Measurements from ENCODE around the gene MTHFSD. TPM values are rescaled to one million over a fixed set of nuclear protein-coding genes. Genes with fewer than 3 reads are reported as not detected.

Gene MTHFSD
- polyA plus RNA-seq, 1 donor, result 19.5 TPM

DNA sequence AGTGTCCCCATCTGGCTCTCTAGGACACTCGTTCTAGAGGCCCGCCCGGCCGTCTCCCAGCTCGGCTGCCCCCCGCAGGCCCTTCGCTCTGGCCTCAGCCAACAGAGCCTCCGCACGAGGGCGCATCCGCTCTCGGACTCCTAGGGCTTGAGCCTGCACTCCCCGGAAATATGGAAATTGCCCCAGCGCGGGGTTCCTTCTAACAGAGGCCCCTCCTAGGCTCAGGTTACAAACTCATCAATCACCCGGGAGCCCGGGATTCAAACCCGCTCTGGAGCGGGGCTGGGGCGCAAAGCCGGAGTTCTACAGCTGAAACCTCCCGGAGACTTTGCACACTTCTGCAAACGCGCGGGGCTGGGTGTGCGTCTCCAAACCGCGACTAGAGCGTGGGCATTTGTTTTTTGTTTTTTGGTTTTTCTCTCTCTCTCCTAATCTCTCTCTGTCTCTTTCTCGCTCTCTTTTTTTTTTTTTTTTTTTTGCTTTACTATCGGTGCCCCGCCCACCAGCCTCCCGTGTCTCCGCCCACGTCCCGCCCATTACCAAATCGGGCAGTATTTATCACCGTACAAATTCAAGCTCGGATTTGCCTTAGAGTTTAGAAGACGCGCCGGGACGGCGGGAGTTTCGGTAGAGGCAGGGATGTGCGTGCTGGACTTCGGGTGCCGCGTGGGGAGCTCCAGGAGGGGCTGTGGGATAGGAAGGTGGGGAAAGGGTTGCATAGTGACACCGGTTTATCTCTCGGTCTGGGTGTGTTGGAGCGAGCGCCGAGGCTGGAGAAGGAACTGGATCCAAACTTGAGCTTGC, 20.9 kb upstream of the MTHFSD start:
- 0% methylated on average over 5 of the region's 54 CpGs for WGBS (ENCODE audit: insufficient coverage, low lambda C conversion rate)
- Histone ChIP-seq H3K27me3 (ENCODE audit: control insufficient read depth, insufficient read depth, low read length) (peaks cover 98% of the 10 kb centered on the region), H3K4me3 (ENCODE audit: low read length) (peak overlapping the region; percentile 44), H3K36me3 (ENCODE audit: control insufficient read depth, insufficient read depth, low read length) (no peaks in the 10 kb centered on the region), H3K4me1 (ENCODE audit: control insufficient read depth, insufficient read depth, low read length) (no peaks in the 10 kb centered on the region), H3K27ac (ENCODE audit: low read length) (no peak overlapping the region), H3K9me3 (ENCODE audit: control insufficient read depth, low read depth, low read length) (peaks cover 6% of the 10 kb centered on the region)
- DNase-seq, result peak; percentile 48 to 70

DNA sequence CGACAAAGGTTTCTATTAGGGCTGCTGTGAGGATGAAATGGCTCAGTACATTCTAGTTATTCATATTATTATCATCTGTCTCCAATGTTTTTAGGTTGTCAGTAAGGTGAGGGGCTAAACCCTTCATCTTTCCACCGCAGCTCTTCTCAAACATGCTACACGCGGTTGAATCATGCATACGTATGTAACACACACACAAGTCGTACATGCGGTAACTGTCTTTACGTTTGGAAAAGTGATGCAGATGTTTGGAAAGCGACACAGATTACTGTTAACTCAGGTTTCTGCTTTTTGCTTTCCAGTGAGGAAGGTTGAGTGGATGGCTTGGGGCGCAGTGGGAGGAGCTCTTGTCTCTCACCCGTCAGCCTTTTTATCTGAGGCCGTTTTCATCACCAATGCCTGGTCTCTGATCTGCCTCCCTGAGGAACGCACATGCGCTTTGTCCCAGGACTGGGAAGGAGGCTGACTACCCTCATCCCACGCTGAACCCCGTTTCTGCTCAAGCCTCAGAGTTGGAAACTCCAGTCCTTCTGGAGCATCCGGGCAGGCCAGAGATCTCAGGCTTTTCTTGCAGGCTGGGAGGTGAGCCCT, 20.2 kb upstream of the MTHFSD start:
- Histone ChIP-seq H3K27ac (ENCODE audit: low read length) (no peak overlapping the region), H3K36me3 (ENCODE audit: control insufficient read depth, insufficient read depth, low read length) (no peaks in the 10 kb centered on the region), H3K9me3 (ENCODE audit: control insufficient read depth, low read depth, low read length) (peaks cover 6% of the 10 kb centered on the region), H3K27me3 (ENCODE audit: control insufficient read depth, insufficient read depth, low read length) (peaks cover 98% of the 10 kb centered on the region), H3K4me1 (ENCODE audit: control insufficient read depth, insufficient read depth, low read length) (no peaks in the 10 kb centered on the region), H3K4me3 (ENCODE audit: low read length) (no peak overlapping the region)
- no peak for DNase-seq
- no CpG with 5 or more reads among the region's 17 CpGs for WGBS (ENCODE audit: insufficient coverage, low lambda C conversion rate)

DNA sequence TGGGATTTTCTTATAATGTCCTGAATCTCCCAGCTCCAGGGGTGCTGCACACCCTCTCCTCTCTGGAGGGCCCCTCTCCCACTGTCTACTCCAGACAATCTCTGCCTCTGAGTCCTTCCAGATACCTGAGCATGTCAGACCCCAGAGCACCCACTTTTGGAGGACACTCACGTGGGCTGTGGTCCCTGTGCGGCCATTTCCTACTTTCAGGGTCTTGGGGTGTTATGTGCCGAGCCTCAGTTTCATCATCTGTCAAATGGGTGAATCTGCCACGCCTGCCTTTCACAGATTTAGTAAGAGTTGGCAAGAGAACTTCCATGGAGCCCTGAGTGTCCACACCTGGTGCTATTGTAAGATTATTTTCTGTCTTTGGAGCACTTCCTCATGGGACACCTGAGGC, 19.6 kb upstream of the MTHFSD start:
- H3K27me3 ChIP-seq (ENCODE audit: control insufficient read depth, insufficient read depth, low read length), result peaks cover 98% of the 10 kb centered on the region
- no CpG with 5 or more reads among the region's 4 CpGs for WGBS (ENCODE audit: insufficient coverage, low lambda C conversion rate)

DNA sequence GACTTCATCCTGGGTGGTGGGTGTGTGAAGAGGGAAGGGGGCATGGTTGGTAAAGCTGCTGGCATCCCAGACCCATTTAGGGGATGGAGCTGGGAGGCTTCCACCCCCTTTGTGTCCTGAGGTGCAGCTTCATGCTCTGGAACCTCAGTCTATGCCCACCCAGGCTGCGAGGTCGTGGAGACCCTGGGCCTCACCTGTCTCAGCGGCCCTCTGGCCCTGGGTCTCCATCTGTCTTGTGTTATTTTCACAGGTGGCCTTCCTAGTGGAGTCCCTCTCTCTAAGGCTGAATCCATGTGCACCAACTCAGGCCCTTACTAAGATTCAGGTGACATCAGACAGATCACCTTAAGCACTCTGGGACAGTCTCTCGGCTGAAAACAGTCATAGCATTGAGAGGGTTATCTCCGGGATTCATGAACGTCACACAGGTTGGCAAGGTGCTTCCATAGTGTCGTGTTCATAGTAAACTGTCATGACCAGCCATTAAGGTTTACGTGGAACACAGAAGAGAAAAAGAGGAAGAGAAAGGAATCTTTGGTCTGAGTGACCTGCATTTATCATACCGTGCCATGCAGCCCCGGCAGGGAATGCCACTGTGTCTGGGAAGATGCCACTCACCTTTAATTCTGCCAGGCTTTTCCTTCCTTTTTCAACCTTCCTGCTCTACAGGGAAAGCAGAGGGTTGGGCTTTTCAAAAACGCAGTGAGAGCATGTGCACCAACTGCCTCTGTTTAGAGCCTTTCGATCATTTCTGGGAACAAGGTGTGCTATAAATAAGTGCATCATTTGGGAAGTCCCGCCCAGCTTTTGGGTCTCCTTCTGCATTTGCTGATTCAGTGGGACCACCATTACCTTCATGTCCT, 18.8 kb upstream of the MTHFSD start:
- peaks cover 4% of the 10 kb centered on the region for H3K9me3 ChIP-seq (ENCODE audit: control insufficient read depth, low read depth, low read length)

More for the DNA sequence above, 19.6 kb upstream of the MTHFSD start:
- no peak overlapping the region for H3K4me3 ChIP-seq (ENCODE audit: low read length)
- DNase-seq, result no peak
- peaks cover 4% of the 10 kb centered on the region for H3K9me3 ChIP-seq (ENCODE audit: control insufficient read depth, low read depth, low read length)
- H3K27ac ChIP-seq (ENCODE audit: low read length), result no peak overlapping the region
- no peaks in the 10 kb centered on the region for H3K36me3 ChIP-seq (ENCODE audit: control insufficient read depth, insufficient read depth, low read length)
- H3K4me1 ChIP-seq (ENCODE audit: control insufficient read depth, insufficient read depth, low read length), result no peaks in the 10 kb centered on the region

DNA sequence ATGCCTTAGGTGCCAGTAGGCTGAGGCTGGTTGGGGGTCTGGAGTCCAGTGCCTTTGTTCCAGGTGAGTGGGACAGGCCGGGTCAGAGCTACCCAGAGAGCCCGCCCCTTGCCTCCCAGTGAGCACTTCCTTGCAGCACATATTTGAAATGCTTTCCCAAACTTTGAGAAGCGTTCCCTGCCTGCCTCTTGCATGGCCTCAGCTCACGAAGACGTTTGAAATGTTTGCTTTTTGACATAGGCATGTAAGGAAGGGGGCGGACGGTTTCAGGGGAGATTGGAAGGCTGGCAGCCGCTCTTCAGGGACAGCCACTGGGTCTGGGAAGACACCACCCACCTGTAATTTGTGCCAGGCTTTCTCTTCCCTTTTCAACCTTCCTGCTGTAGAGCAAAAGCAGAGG, 18.2 kb upstream of the MTHFSD start:
- no CpG with 5 or more reads among the region's 8 CpGs for WGBS (ENCODE audit: insufficient coverage, low lambda C conversion rate)
- Histone ChIP-seq H3K36me3 (ENCODE audit: control insufficient read depth, insufficient read depth, low read length) (no peaks in the 10 kb centered on the region), H3K9me3 (ENCODE audit: control insufficient read depth, low read depth, low read length) (peaks cover 4% of the 10 kb centered on the region), H3K27me3 (ENCODE audit: control insufficient read depth, insufficient read depth, low read length) (peaks cover 97% of the 10 kb centered on the region), H3K4me1 (ENCODE audit: control insufficient read depth, insufficient read depth, low read length) (no peaks in the 10 kb centered on the region), H3K27ac (ENCODE audit: low read length) (no peak overlapping the region), H3K4me3 (ENCODE audit: low read length) (no peak overlapping the region)
- DNase-seq, result no peak

More for the DNA sequence above, 18.8 kb upstream of the MTHFSD start:
- peaks cover 98% of the 10 kb centered on the region for H3K27me3 ChIP-seq (ENCODE audit: control insufficient read depth, insufficient read depth, low read length)
- no peaks in the 10 kb centered on the region for H3K4me1 ChIP-seq (ENCODE audit: control insufficient read depth, insufficient read depth, low read length)
- no peak overlapping the region for H3K27ac ChIP-seq (ENCODE audit: low read length)
- no peak overlapping the region for H3K4me3 ChIP-seq (ENCODE audit: low read length)
- no peak for DNase-seq
- WGBS (ENCODE audit: insufficient coverage, low lambda C conversion rate), result 20% methylated on average over 1 of the region's 13 CpGs
- no peaks in the 10 kb centered on the region for H3K36me3 ChIP-seq (ENCODE audit: control insufficient read depth, insufficient read depth, low read length)

DNA sequence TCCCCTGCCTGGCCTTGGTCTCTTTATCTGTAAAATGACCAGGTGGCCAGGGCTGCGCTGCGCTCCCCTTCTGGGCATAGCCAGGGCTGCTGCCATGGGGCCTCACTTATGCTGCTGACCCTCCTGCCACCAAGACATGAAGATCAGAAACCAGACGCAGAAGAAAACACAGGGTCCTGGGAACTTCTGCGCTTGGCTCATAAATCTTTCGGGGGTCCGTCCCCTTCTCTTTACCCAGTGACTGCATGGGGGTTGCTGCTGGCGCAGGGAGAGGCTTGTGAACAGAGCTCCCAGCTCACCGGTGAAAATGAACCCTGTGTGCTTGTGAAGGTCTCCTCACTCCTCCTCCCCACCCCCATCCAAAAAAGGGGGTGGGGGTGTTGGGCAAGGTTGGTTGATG, 17.6 kb upstream of the MTHFSD start:
- H3K36me3 ChIP-seq (ENCODE audit: control insufficient read depth, insufficient read depth, low read length), result no peaks in the 10 kb centered on the region
- no peaks in the 10 kb centered on the region for H3K4me1 ChIP-seq (ENCODE audit: control insufficient read depth, insufficient read depth, low read length)
- peaks cover 4% of the 10 kb centered on the region for H3K9me3 ChIP-seq (ENCODE audit: control insufficient read depth, low read depth, low read length)
- no peak for DNase-seq
- peaks cover 93% of the 10 kb centered on the region for H3K27me3 ChIP-seq (ENCODE audit: control insufficient read depth, insufficient read depth, low read length)
- no peak overlapping the region for H3K27ac ChIP-seq (ENCODE audit: low read length)
- WGBS (ENCODE audit: insufficient coverage, low lambda C conversion rate), result no CpG with 5 or more reads among the region's 8 CpGs
- no peak overlapping the region for H3K4me3 ChIP-seq (ENCODE audit: low read length)

DNA sequence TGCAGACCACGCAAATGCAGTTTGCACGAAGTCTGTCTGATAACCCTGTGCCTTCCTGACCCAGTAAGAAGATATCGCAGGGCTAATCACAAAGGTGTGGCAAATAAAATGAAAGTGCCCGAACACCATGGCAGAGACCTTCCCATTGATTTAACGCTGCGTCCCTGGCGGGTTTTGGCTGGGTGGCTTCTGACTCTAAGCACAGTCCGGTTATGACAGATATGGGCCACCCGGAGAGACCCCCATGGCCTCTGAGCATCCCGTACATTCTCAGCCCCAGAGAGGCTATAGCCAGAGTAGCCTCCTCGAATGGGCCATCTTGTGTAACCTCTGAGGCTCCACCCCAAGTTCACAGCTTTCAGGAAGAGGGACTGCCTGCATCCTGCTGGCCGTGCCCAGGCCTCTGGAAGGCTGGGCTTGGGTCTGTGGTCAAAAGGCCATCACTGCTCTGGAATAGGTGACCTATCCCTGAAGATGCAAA, 17.0 kb upstream of the MTHFSD start:
- H3K36me3 ChIP-seq (ENCODE audit: control insufficient read depth, insufficient read depth, low read length), result no peaks in the 10 kb centered on the region
- WGBS (ENCODE audit: insufficient coverage, low lambda C conversion rate), result no CpG with 5 or more reads among the region's 12 CpGs
- no peak overlapping the region for H3K27ac ChIP-seq (ENCODE audit: low read length)
- H3K9me3 ChIP-seq (ENCODE audit: control insufficient read depth, low read depth, low read length), result peaks cover 7% of the 10 kb centered on the region
- no peak for DNase-seq
- H3K27me3 ChIP-seq (ENCODE audit: control insufficient read depth, insufficient read depth, low read length), result peaks cover 93% of the 10 kb centered on the region
- H3K4me1 ChIP-seq (ENCODE audit: control insufficient read depth, insufficient read depth, low read length), result no peaks in the 10 kb centered on the region
- H3K4me3 ChIP-seq (ENCODE audit: low read length), result no peak overlapping the region

DNA sequence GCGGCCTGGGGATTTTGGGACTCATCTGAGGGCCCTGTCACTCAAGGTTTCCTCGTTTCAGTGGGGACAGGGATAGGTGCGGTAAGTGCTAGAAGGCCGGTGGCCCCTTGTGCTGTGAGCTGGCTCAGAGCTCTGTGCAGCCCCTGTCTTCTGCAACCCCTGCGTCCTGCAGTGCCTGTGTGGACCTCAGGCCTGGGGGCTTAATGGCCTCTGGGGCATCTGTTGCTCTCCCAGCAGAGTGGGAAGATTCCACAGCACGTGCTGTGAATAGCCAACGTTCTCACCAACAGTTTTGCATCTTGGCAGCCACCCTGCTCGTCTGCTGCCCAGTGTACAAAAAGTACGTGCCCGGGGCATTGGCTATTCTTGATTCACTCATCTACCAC, 16.5 kb upstream of the MTHFSD start:
- Histone ChIP-seq H3K36me3 (ENCODE audit: control insufficient read depth, insufficient read depth, low read length) (no peaks in the 10 kb centered on the region), H3K4me3 (ENCODE audit: low read length) (no peak overlapping the region), H3K4me1 (ENCODE audit: control insufficient read depth, insufficient read depth, low read length) (no peaks in the 10 kb centered on the region), H3K27me3 (ENCODE audit: control insufficient read depth, insufficient read depth, low read length) (peaks cover 90% of the 10 kb centered on the region), H3K9me3 (ENCODE audit: control insufficient read depth, low read depth, low read length) (peaks cover 7% of the 10 kb centered on the region), H3K27ac (ENCODE audit: low read length) (no peak overlapping the region)
- no CpG with 5 or more reads among the region's 10 CpGs for WGBS (ENCODE audit: insufficient coverage, low lambda C conversion rate)
- no peak for DNase-seq

DNA sequence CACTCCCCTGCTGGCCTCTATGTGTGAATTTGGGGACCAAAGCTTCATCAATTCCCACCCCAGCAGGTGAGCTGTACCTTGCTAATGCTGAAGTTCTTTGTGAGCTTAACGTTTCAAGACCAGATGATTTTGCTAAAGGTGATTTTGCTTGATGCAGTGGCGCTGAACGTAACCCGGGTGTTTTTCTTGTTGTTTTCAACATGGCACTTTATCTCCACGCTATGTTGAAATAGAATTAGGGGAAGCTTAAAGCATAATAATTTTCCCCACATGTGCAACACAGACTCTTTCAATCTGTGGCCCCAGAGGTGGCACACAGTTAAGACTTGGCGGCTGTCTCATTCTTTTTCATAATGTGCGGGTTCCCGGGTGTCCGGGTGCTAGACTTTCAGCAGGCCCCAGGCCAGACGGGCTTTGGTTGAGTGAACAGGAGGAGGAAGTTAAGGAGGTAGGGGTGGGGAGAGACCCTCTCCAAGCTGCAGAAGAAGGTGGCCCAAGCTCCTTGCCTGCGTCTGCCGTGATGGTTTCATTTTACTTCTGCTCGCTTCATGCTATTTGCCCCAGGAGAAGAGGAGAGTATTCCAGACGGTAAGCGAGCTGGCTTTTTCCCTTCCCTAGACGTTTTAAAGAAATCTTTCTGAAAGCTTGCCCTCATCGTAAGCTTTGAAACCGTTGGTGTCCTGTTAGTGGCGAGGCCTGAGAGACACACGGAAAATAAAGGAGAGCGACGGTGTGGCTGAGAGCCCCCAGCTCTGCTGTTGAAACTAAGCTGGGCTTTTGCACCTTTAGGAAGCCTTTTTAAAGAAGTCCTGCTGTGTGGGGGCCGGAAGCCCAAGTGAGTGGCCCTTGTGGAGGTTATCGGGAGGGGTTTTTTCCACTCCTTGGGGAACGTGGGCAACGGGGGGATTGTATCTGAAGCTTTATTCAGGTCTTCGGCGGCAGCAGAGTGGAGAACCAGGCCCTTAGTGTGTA, 15.8 kb upstream of the MTHFSD start:
- Histone ChIP-seq H3K4me3 (ENCODE audit: low read length) (no peak overlapping the region), H3K27me3 (ENCODE audit: control insufficient read depth, insufficient read depth, low read length) (peaks cover 90% of the 10 kb centered on the region), H3K27ac (ENCODE audit: low read length) (no peak overlapping the region), H3K9me3 (ENCODE audit: control insufficient read depth, low read depth, low read length) (peaks cover 4% of the 10 kb centered on the region), H3K36me3 (ENCODE audit: control insufficient read depth, insufficient read depth, low read length) (no peaks in the 10 kb centered on the region), H3K4me1 (ENCODE audit: control insufficient read depth, insufficient read depth, low read length) (no peaks in the 10 kb centered on the region)
- no peak for DNase-seq
- WGBS (ENCODE audit: insufficient coverage, low lambda C conversion rate), result no CpG with 5 or more reads among the region's 28 CpGs
